HTR-8/SVneo (cell line): ENCODE results near the gene SIM1.

Experiments used
- DNase-seq: peaks from one replicate; pipeline ENCODE4 v3.0.0; 2011; ENCODE audit warnings: low spot score, mixed read lengths; ENCODE audit not compliant: insufficient read length
- FAIRE-seq: peaks from 2 replicates; lab custom pipeline; 2011; peaks lifted over from hg19 to GRCh38; lab: Jason Lieb, UNC

SIM1 gene

GRCh38 chr6:100433726-100434435 lies 30.8 kb downstream of the SIM1 start:
- no peak for FAIRE-seq
- no peak for DNase-seq

- DNase-seq (no peak), FAIRE-seq (no peak)
These were observed 32.6 kb downstream of the SIM1 start for GRCh38 chr6:100432136-100432535.

- FAIRE-seq (no peak), DNase-seq (no peak)
These were observed 33.8 kb downstream of the SIM1 start for GRCh38 chr6:100430962-100431361.

- FAIRE-seq (no peak), DNase-seq (no peak)
These were observed 37.3 kb downstream of the SIM1 start for GRCh38 chr6:100427452-100427851.

GRCh38 chr6:100426744-100427338 lies 37.9 kb downstream of the SIM1 start:
- no peak for DNase-seq
- no peak for FAIRE-seq

GRCh38 chr6:100426241-100426640 lies 38.5 kb downstream of the SIM1 start:
- no peak for FAIRE-seq
- no peak for DNase-seq

- FAIRE-seq (no peak), DNase-seq (no peak)
These were observed 44.0 kb downstream of the SIM1 start for GRCh38 chr6:100420711-100421110.

GRCh38 chr6:100417036-100417435 lies 47.7 kb downstream of the SIM1 start:
- DNase-seq (no peak), FAIRE-seq (no peak)

- no peak for DNase-seq
These were observed 49.0 kb downstream of the SIM1 start for GRCh38 chr6:100415768-100416167.

GRCh38 chr6:100412872-100413271 lies 51.8 kb downstream of the SIM1 start:
- no peak for DNase-seq

More at GRCh38 chr6:100415768-100416167, 49.0 kb downstream of the SIM1 start:
- no peak for FAIRE-seq

GRCh38 chr6:100404051-100404450 lies 60.7 kb downstream of the SIM1 start:
- FAIRE-seq = no peak
- DNase-seq = no peak

More at GRCh38 chr6:100412872-100413271, 51.8 kb downstream of the SIM1 start:
- no peak for FAIRE-seq

GRCh38 chr6:100393493-100393892 lies 71.2 kb downstream of the SIM1 start:
- DNase-seq = no peak
- FAIRE-seq = no peak

- FAIRE-seq (no peak), DNase-seq (no peak)
These were observed 72.3 kb downstream of the SIM1 start for GRCh38 chr6:100392423-100392822.

- DNase-seq (no peak), FAIRE-seq (no peak)
These were observed 75.7 kb downstream of the SIM1 start for GRCh38 chr6:100388868-100389519.

- FAIRE-seq (no peak), DNase-seq (no peak)
These were observed 81.9 kb downstream of the SIM1 start for GRCh38 chr6:100382767-100383195.

- FAIRE-seq = no peak
- DNase-seq = no peak
These were observed 82.7 kb downstream of the SIM1 start for GRCh38 chr6:100382031-100382430.

- DNase-seq (no peak), FAIRE-seq (no peak)
These were observed 83.6 kb downstream of the SIM1 start for GRCh38 chr6:100381111-100381510.

GRCh38 chr6:100379386-100379785 lies 85.3 kb downstream of the SIM1 start:
- no peak for DNase-seq
- FAIRE-seq = no peak

- FAIRE-seq = no peak
These were observed 86.1 kb downstream of the SIM1 start for GRCh38 chr6:100378576-100378975.

GRCh38 chr6:100376103-100376502 lies 88.6 kb downstream of the SIM1 start:
- DNase-seq = no peak

More at GRCh38 chr6:100378576-100378975, 86.1 kb downstream of the SIM1 start:
- no peak for DNase-seq

GRCh38 chr6:100372326-100373091 lies 92.2 kb downstream of the SIM1 start:
- DNase-seq (no peak), FAIRE-seq (no peak)

More at GRCh38 chr6:100376103-100376502, 88.6 kb downstream of the SIM1 start:
- no peak for FAIRE-seq
